CD14-positive monocyte (primary cell): ENCODE measurements around the gene TAF6. TPM values are rescaled to one million over a fixed set of nuclear protein-coding genes. Genes with fewer than 3 reads are reported as not detected.
A peak's percentile ranks its signal among the peaks of the same experiment; 100 is the strongest.

Source experiments
- DNase-seq, 3 donors: peaks; one replicate each; pipeline ENCODE4 v3.0.0-alpha.2; 2011 to 2022
- H2AFZ ChIP-seq: 2 replicates; pipeline ENCODE4 v1.6.0; 2012; ENCODE audit warnings: mild to moderate bottlenecking, low read depth, low read length, inconsistent platforms; ENCODE audit not compliant: insufficient read depth, poor library complexity, severe bottlenecking
- H3K27ac ChIP-seq, 2 donors: 1 replicate in 1 of 2; 2 replicates in 1 of 2; pipeline ENCODE4 v1.5.1; 2012 to 2013; ENCODE audit warnings: low read length in 2 of 2, control low read depth in 1 of 2, inconsistent platforms in 1 of 2, low read depth in 1 of 2, mild to moderate bottlenecking in 1 of 2
- H3K27me3 ChIP-seq, 2 donors: one replicate each; pipeline versions ENCODE4 v1.6.0 to v1.6.1; 2011 to 2013; ENCODE audit warnings: low read length in 2 of 2; ENCODE audit not compliant: control insufficient read depth in 2 of 2, insufficient read depth in 2 of 2
- H3K36me3 ChIP-seq, 2 donors: replicated peaks in 1 of 2; 1 replicate in 1 of 2; 2 replicates in 1 of 2; pipeline versions ENCODE4 v1.5.1 to v1.6.1; 2012 to 2013; ENCODE audit warnings: low read length in 2 of 2, control low read depth in 1 of 2, inconsistent platforms in 1 of 2, mild to moderate bottlenecking in 1 of 2; ENCODE audit not compliant: insufficient read depth in 2 of 2, control insufficient read depth in 1 of 2
- H3K4me1 ChIP-seq, 2 donors: 1 replicate in 1 of 2; 2 replicates in 1 of 2; pipeline versions ENCODE4 v1.5.1 to v1.6.1; 2012 to 2013; ENCODE audit warnings: low read length in 2 of 2, control low read depth in 1 of 2, inconsistent platforms in 1 of 2, mild to moderate bottlenecking in 1 of 2, moderate library complexity in 1 of 2; ENCODE audit not compliant: insufficient read depth in 2 of 2, control insufficient read depth in 1 of 2
- H3K4me2 ChIP-seq: replicated peaks from 2 replicates; pipeline ENCODE3; 2012; ENCODE audit warnings: low read length, moderate library complexity, mild to moderate bottlenecking; ENCODE audit not compliant: poor library complexity, severe bottlenecking; ENCODE audit errors: extremely low read depth
- H3K4me3 ChIP-seq, 3 experiments: fragments of 200-600 bp in 1 of 3; sonication (generic) in 1 of 3; replicated peaks in 1 of 3; 1 replicate in 2 of 3; 2 replicates in 1 of 3; pipeline ENCODE4 v1.5.1; 2011 to 2013; ENCODE audit warnings: low read length in 3 of 3, mild to moderate bottlenecking in 3 of 3, control low read depth in 2 of 3, low read depth in 2 of 3, inconsistent platforms in 1 of 3, moderate library complexity in 1 of 3
- H3K79me2 ChIP-seq: 2 replicates; pipeline ENCODE4 v1.6.0; 2012; ENCODE audit warnings: mild to moderate bottlenecking, control low read depth, inconsistent platforms, low read length, moderate library complexity; ENCODE audit not compliant: insufficient read depth
- H3K9ac ChIP-seq: 2 replicates; pipeline ENCODE4 v1.6.0; 2017; ENCODE audit warnings: low read length, mild to moderate bottlenecking; ENCODE audit not compliant: insufficient read depth, poor library complexity, severe bottlenecking
- H3K9me3 ChIP-seq, 2 donors: replicated peaks in 1 of 2; 1 replicate in 1 of 2; 2 replicates in 1 of 2; pipeline versions ENCODE4 v1.5.1 to v1.6.1; 2012 to 2013; ENCODE audit warnings: low read length in 2 of 2, control low read depth in 1 of 2; ENCODE audit not compliant: control insufficient read depth in 1 of 2, insufficient read depth in 1 of 2
- H4K20me1 ChIP-seq: 2 replicates; pipeline ENCODE4 v1.6.0; 2012; ENCODE audit warnings: mild to moderate bottlenecking, low read length, control low read depth, moderate library complexity; ENCODE audit not compliant: insufficient read depth
- H3K27ac Mint-ChIP-seq, 7 donors: one replicate each; pipeline ENCODE4 v1.8.0; 2020; ENCODE audit warnings: mild to moderate bottlenecking in 7 of 7, mixed read lengths in 7 of 7, moderate library complexity in 6 of 7, inconsistent platforms in 2 of 7
- H3K27me3 Mint-ChIP-seq, 3 donors: one replicate each; pipeline ENCODE4 v1.8.0; 2021 to 2022; ENCODE audit warnings: low read depth in 3 of 3, mild to moderate bottlenecking in 3 of 3, mixed read lengths in 3 of 3, moderate library complexity in 3 of 3, inconsistent platforms in 1 of 3
- H3K36me3 Mint-ChIP-seq, 2 donors: one replicate each; pipeline ENCODE4 v1.8.0; 2020; ENCODE audit warnings: mixed read lengths in 2 of 2, inconsistent platforms in 1 of 2, mild to moderate bottlenecking in 1 of 2
- H3K4me1 Mint-ChIP-seq: one replicate; pipeline ENCODE4 v1.8.0; 2020; ENCODE audit warnings: mild to moderate bottlenecking, mixed read lengths
- H3K4me3 Mint-ChIP-seq, 2 donors: one replicate each; pipeline ENCODE4 v1.8.0; 2020; ENCODE audit warnings: mild to moderate bottlenecking in 2 of 2, mixed read lengths in 2 of 2, moderate library complexity in 1 of 2
- H3K9me3 Mint-ChIP-seq, 7 donors: one replicate each; pipeline ENCODE4 v1.8.0; 2020 to 2022; ENCODE audit warnings: mixed read lengths in 7 of 7, mild to moderate bottlenecking in 6 of 7, moderate library complexity in 6 of 7, inconsistent platforms in 2 of 7
- WGBS: methylation state at CpG from one replicate; pipeline ENCODE4 v1.1.5; 2013; ENCODE audit warnings: missing lambda C conversion rate; ENCODE audit not compliant: insufficient coverage; 5-methylcytosine and 5-hydroxymethylcytosine counted together
- intact Hi-C, 2 donors: fragments of 100-400 bp; cut with micrococcal nuclease; formaldehyde crosslinking; loops; one replicate each; pipeline versions ENCODE4 v1.15.0 to v1.15.1; 2023
- polyA plus RNA-seq, 3 donors: library from polyadenylated mRNA; depleted of rRNA in 1 of 3; unstranded in 2 of 3; stranded (reverse) in 1 of 3; fragments of 300-500 nt in 2 of 3; fragments of >200 nt in 1 of 3; fragmentation: Illumina TruSeq in 2 of 3; gene quantifications; 1 replicate in 2 of 3; 2 replicates in 1 of 3; pipeline ENCODE4 v1.2.3, GENCODE V29; 2012 to 2021
- TF ChIP-seq, protein P1 (sequence below): fragments of 200-600 bp; IDR thresholded peaks from one replicate; pipeline ENCODE4 v1.8.0; 2022; ENCODE audit warnings: antibody characterized with exemption, mild to moderate bottlenecking

TAF6 gene
- polyA plus RNA-seq, 3 donors, result 9.6 to 28.9 (median 11.0) TPM

DNA sequence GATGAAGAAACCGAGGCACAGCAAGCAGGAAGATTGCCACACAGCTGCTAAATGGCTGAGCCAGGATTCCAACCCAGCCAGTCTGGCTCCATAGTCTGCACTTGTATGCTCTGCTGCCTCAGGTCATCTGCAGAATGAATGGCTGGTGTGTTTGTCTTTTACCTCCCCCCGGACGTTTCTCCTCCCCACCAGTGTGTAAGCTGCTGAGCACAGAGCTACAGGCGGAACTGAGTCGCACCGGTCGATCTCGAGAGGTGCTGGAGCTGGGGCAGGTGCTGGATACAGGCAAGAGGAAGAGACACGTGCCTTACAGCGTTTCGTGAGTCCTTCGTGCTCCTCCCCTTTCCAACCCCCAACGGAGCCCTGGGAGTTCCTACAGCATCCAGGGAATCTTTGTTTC is 2.9 kb upstream of the TAF6 start:
- intact Hi-C loops, result loop anchor here in 1 of 2 donors (10.0 kb wide), 1 partner anchor 553 kb away; the partner anchor contains the start of gene GNB2
- peaks cover 55 to 63% of the 10 kb centered on the region in 2 donors for H3K4me1 ChIP-seq
- Mint-ChIP-seq H3K9me3 (peaks cover 0 to 1% (median 0%) of the 10 kb centered on the region in 7 donors), H3K36me3 (peaks cover 2 to 3% of the 10 kb centered on the region in 2 donors), H3K27ac (peak overlapping the region in 2 of 7 donors; percentile 46 to 77), H3K27me3 (no peaks in the 10 kb centered on the region), H3K4me1 (peaks cover 59% of the 10 kb centered on the region), H3K4me3 (no peak overlapping the region)
- no peaks in the 10 kb centered on the region for H3K27me3 ChIP-seq
- no peaks in the 10 kb centered on the region for H3K36me3 ChIP-seq
- H4K20me1 ChIP-seq, result peaks cover 3% of the 10 kb centered on the region
- no peak overlapping the region for H3K4me3 ChIP-seq
- no peak overlapping the region for H3K4me2 ChIP-seq
- DNase-seq, result no peak
- H3K9ac ChIP-seq, result no peak overlapping the region
- peaks cover 28% of the 10 kb centered on the region for H3K79me2 ChIP-seq
- no peak overlapping the region for H2AFZ ChIP-seq
- H3K27ac ChIP-seq, result no peak overlapping the region
- WGBS, result no CpG with 5 or more reads among the region's 13 CpGs
- H3K9me3 ChIP-seq, result no peaks in the 10 kb centered on the region
- TF ChIP-seq, protein P1, sequence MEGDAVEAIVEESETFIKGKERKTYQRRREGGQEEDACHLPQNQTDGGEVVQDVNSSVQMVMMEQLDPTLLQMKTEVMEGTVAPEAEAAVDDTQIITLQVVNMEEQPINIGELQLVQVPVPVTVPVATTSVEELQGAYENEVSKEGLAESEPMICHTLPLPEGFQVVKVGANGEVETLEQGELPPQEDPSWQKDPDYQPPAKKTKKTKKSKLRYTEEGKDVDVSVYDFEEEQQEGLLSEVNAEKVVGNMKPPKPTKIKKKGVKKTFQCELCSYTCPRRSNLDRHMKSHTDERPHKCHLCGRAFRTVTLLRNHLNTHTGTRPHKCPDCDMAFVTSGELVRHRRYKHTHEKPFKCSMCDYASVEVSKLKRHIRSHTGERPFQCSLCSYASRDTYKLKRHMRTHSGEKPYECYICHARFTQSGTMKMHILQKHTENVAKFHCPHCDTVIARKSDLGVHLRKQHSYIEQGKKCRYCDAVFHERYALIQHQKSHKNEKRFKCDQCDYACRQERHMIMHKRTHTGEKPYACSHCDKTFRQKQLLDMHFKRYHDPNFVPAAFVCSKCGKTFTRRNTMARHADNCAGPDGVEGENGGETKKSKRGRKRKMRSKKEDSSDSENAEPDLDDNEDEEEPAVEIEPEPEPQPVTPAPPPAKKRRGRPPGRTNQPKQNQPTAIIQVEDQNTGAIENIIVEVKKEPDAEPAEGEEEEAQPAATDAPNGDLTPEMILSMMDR, result no peak

DNA sequence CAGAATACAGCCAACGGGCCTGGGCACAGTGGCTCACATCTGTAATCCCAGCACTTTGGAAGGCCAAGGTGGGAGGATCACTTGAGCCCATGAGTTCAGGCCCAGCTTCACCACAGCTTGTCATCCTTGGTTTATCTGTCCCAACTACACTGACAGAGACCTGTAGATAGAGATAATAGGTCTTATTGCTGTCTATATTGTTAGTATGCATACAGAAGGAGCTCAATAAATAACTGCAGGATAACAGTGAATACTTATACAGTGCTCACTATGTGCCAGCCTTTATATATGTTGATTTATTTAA is 1.5 kb upstream of the TAF6 start:
- no peak overlapping the region for H2AFZ ChIP-seq
- Mint-ChIP-seq H3K4me1 (peaks cover 50% of the 10 kb centered on the region), H3K4me3 (peak overlapping the region in 1 of 2 donors; percentile 13), H3K27me3 (no peaks in the 10 kb centered on the region), H3K27ac (peak overlapping the region in 6 of 7 donors; percentile 22 to 99 (median 88)), H3K9me3 (no peaks in the 10 kb centered on the region), H3K36me3 (peaks cover 2 to 5% of the 10 kb centered on the region in 2 donors)
- H3K27me3 ChIP-seq, result no peaks in the 10 kb centered on the region
- intact Hi-C loops, result loop anchor here in 1 of 2 donors (10.0 kb wide), 1 partner anchor 554 kb away; the partner anchor contains the start of gene GNB2
- peak overlapping the region in 1 of 3 experiments; percentile 89 for H3K4me3 ChIP-seq
- no peak overlapping the region for H3K9ac ChIP-seq
- TF ChIP-seq, protein P1, result no peak
- no peaks in the 10 kb centered on the region for H3K9me3 ChIP-seq
- WGBS, result 57% methylated on average over 1 of the region's 1 CpG
- peaks cover 19% of the 10 kb centered on the region for H3K79me2 ChIP-seq
- peaks cover 46 to 51% of the 10 kb centered on the region in 2 donors for H3K4me1 ChIP-seq
- no peak overlapping the region for H3K4me2 ChIP-seq
- H3K36me3 ChIP-seq, result no peaks in the 10 kb centered on the region
- no peak for DNase-seq
- H4K20me1 ChIP-seq, result peaks cover 3% of the 10 kb centered on the region
- peak overlapping the region in 1 of 2 donors; percentile 91 for H3K27ac ChIP-seq
